Liver (tissue), 9 donors: Measurements from ENCODE around the gene CNDP2. TPM values are rescaled to one million over a fixed set of nuclear protein-coding genes. Genes with fewer than 3 reads are reported as not detected.

Experiments
- DNase-seq: peaks from one replicate; pipeline ENCODE4 v3.0.0-alpha.2; 2017; ENCODE audit warnings: low spot score
- H3K27ac ChIP-seq, 2 donors: one replicate each; pipeline ENCODE4 v1.7.0; 2013; ENCODE audit warnings: inconsistent platforms in 2 of 2, low read length in 2 of 2, control low read depth in 1 of 2, low read depth in 1 of 2, mild to moderate bottlenecking in 1 of 2
- H3K27me3 ChIP-seq, 4 donors: one replicate each; pipeline versions ENCODE4 v1.6.1 to v1.7.0; 2013; ENCODE audit warnings: low read length in 3 of 4, inconsistent platforms in 1 of 4, mild to moderate bottlenecking in 1 of 4, moderate library complexity in 1 of 4; ENCODE audit not compliant: control insufficient read depth in 4 of 4, insufficient read depth in 4 of 4
- H3K36me3 ChIP-seq, 4 donors: one replicate each; pipeline versions ENCODE4 v1.6.1 to v1.7.0; 2013; ENCODE audit warnings: low read length in 3 of 4, mild to moderate bottlenecking in 3 of 4, low read depth in 1 of 4, moderate library complexity in 1 of 4; ENCODE audit not compliant: control insufficient read depth in 4 of 4, insufficient read depth in 3 of 4
- H3K4me1 ChIP-seq, 4 donors: one replicate each; pipeline versions ENCODE4 v1.6.1 to v1.7.0; 2013; ENCODE audit warnings: low read length in 3 of 4, mild to moderate bottlenecking in 3 of 4, moderate library complexity in 1 of 4; ENCODE audit not compliant: control insufficient read depth in 4 of 4, insufficient read depth in 4 of 4
- H3K4me3 ChIP-seq, 3 donors: one replicate each; pipeline versions ENCODE4 v1.6.1 to v1.7.0; 2013; ENCODE audit warnings: low read length in 3 of 3, control low read depth in 1 of 3, low read depth in 1 of 3, mild to moderate bottlenecking in 1 of 3
- H3K9ac ChIP-seq, 2 donors: one replicate each; pipeline ENCODE4 v1.7.0; 2013; ENCODE audit warnings: low read length in 2 of 2, mild to moderate bottlenecking in 2 of 2, moderate library complexity in 2 of 2, control low read depth in 1 of 2, low read depth in 1 of 2
- H3K9me3 ChIP-seq, 4 donors: one replicate each; pipeline versions ENCODE4 v1.6.1 to v1.7.0; 2013; ENCODE audit warnings: low read length in 3 of 4; ENCODE audit not compliant: control insufficient read depth in 4 of 4
- ATF3 ChIP-seq: IDR thresholded peaks from 2 replicates; pipeline ENCODE4 v1.6.1; 2016; ENCODE audit warnings: antibody characterized with exemption
- EGR1 ChIP-seq, 2 donors: IDR thresholded peaks; 2 replicates each; pipeline ENCODE4 v1.6.1; 2016 to 2018; ENCODE audit warnings: antibody characterized with exemption in 2 of 2, low read depth in 2 of 2
- FOXA1 ChIP-seq: IDR thresholded peaks from 2 replicates; pipeline ENCODE4 v1.6.1; 2016; ENCODE audit warnings: antibody characterized with exemption
- FOXA2 ChIP-seq: IDR thresholded peaks from 2 replicates; pipeline ENCODE4 v1.6.1; 2016; ENCODE audit warnings: antibody characterized with exemption
- GABPA ChIP-seq, 2 donors: IDR thresholded peaks in 1 of 2; conservative IDR thresholded peaks in 1 of 2; 2 replicates each; pipeline ENCODE4 v1.6.1; 2016; ENCODE audit warnings: antibody characterized with exemption in 2 of 2, mild to moderate bottlenecking in 1 of 2, moderate library complexity in 1 of 2
- HNF4G ChIP-seq: IDR thresholded peaks from 2 replicates; pipeline ENCODE4 v1.6.1; 2016; ENCODE audit warnings: antibody characterized with exemption
- JUND ChIP-seq, 2 donors: IDR thresholded peaks; 2 replicates each; pipeline ENCODE4 v1.6.1; 2016; ENCODE audit warnings: antibody characterized with exemption in 2 of 2
- NR2F2 ChIP-seq: IDR thresholded peaks from 2 replicates; pipeline ENCODE4 v1.6.1; 2016; ENCODE audit warnings: antibody characterized with exemption
- RAD21 ChIP-seq, 2 donors: IDR thresholded peaks; 2 replicates each; pipeline ENCODE4 v1.6.1; 2016; ENCODE audit warnings: antibody characterized with exemption in 2 of 2, mild to moderate bottlenecking in 2 of 2
- REST ChIP-seq: IDR thresholded peaks from 2 replicates; pipeline ENCODE4 v1.6.1; 2016; ENCODE audit warnings: antibody characterized with exemption, mild to moderate bottlenecking
- RXRA ChIP-seq, 2 donors: IDR thresholded peaks; 2 replicates each; pipeline ENCODE4 v1.6.1; 2017 to 2018; ENCODE audit warnings: antibody characterized with exemption in 2 of 2, mild to moderate bottlenecking in 1 of 2
- SP1 ChIP-seq: IDR thresholded peaks from 2 replicates; pipeline ENCODE4 v1.6.1; 2018; ENCODE audit warnings: antibody characterized with exemption, mild to moderate bottlenecking
- TAF1 ChIP-seq: conservative IDR thresholded peaks from 2 replicates; pipeline ENCODE4 v1.6.1; 2016; ENCODE audit warnings: antibody characterized with exemption, mild to moderate bottlenecking
- YY1 ChIP-seq: IDR thresholded peaks from 2 replicates; pipeline ENCODE4 v1.6.1; 2016; ENCODE audit warnings: antibody characterized with exemption, mild to moderate bottlenecking
- WGBS: extraction: QIAGEN DNeasy Blood & Tissue Kit; methylation state at CpG from one replicate; pipeline ENCODE4 v1.1.7; 2013; 5-methylcytosine and 5-hydroxymethylcytosine counted together
- polyA plus RNA-seq, 2 donors: library from polyadenylated mRNA; stranded (reverse) in 1 of 2; unstranded in 1 of 2; fragments of 200-250 nt in 1 of 2; fragments of >200 nt in 1 of 2; fragmentation: Nextera tagmentation in 1 of 2; extraction: Ambion mirVana in 1 of 2; gene quantifications; one replicate each; pipeline versions ENCODE4 v1.2.1 to v1.2.3, GENCODE V29; 2013 to 2015
- total RNA-seq, 2 donors: library from RNA; depleted of rRNA; stranded (reverse); fragments of >200 nt; gene quantifications; one replicate each; pipeline ENCODE4 v1.2.3, GENCODE V29; 2014
- TF ChIP-seq, protein P1 (sequence below): IDR thresholded peaks from 2 replicates; pipeline ENCODE4 v1.6.1; 2016; ENCODE audit warnings: antibody characterized with exemption
- TF ChIP-seq, protein P2 (sequence below): fragments of 150-350 bp; IDR thresholded peaks from 2 replicates; pipeline ENCODE4 v1.5.1; 2017; ENCODE audit warnings: improper control_type of control experiment, low read depth, low read length; ENCODE audit not compliant: missing input control
- donor health status: healthy.
- donor health status: healthy.
- donor health status: healthy.
- donor health status: healthy.
- donor health status: healthy.

Gene CNDP2
- total and polyA plus RNA-seq, 4 donors, result 65.5 to 167 (median 141) TPM

- no peaks in the 10 kb centered on the region for H3K4me1 ChIP-seq
- WGBS, result 94% methylated on average over 7 of the region's 7 CpGs
- no peaks in the 10 kb centered on the region for H3K36me3 ChIP-seq
- no peak for DNase-seq
- no peak overlapping the region for H3K4me3 ChIP-seq
- H3K27me3 ChIP-seq, result no peaks in the 10 kb centered on the region
- TF ChIP-seq SP1 (no peak), HNF4G (no peak)
- H3K9ac ChIP-seq, result no peak overlapping the region
- no peak overlapping the region for H3K27ac ChIP-seq
- H3K9me3 ChIP-seq, result no peaks in the 10 kb centered on the region
These were observed 34.9 kb downstream of the CNDP2 start for GRCh38 chr18:74531043-74531442.

- no peaks in the 10 kb centered on the region for H3K4me1 ChIP-seq
- no peak overlapping the region for H3K4me3 ChIP-seq
- no peaks in the 10 kb centered on the region for H3K36me3 ChIP-seq
- H3K9me3 ChIP-seq, result no peaks in the 10 kb centered on the region
- H3K9ac ChIP-seq, result no peak overlapping the region
- WGBS, result 80% methylated on average over 9 of the region's 9 CpGs
- H3K27me3 ChIP-seq, result no peaks in the 10 kb centered on the region
- no peak overlapping the region for H3K27ac ChIP-seq
- no peak for DNase-seq
- TF ChIP-seq TAF1, result no peak
- TF ChIP-seq, protein P1, sequence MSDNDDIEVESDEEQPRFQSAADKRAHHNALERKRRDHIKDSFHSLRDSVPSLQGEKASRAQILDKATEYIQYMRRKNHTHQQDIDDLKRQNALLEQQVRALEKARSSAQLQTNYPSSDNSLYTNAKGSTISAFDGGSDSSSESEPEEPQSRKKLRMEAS, result no peak
- no peak for TF ChIP-seq JUND (IDR thresholded peaks at IDR 0.05)
- TF ChIP-seq NR2F2, result no peak
- TF ChIP-seq, protein P2, sequence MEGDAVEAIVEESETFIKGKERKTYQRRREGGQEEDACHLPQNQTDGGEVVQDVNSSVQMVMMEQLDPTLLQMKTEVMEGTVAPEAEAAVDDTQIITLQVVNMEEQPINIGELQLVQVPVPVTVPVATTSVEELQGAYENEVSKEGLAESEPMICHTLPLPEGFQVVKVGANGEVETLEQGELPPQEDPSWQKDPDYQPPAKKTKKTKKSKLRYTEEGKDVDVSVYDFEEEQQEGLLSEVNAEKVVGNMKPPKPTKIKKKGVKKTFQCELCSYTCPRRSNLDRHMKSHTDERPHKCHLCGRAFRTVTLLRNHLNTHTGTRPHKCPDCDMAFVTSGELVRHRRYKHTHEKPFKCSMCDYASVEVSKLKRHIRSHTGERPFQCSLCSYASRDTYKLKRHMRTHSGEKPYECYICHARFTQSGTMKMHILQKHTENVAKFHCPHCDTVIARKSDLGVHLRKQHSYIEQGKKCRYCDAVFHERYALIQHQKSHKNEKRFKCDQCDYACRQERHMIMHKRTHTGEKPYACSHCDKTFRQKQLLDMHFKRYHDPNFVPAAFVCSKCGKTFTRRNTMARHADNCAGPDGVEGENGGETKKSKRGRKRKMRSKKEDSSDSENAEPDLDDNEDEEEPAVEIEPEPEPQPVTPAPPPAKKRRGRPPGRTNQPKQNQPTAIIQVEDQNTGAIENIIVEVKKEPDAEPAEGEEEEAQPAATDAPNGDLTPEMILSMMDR, result no peak
- no peak for TF ChIP-seq RXRA (IDR thresholded peaks at IDR 0.05)
- TF ChIP-seq RAD21 (IDR thresholded peaks at IDR 0.05), result no peak
- TF ChIP-seq YY1, result no peak
- no peak for TF ChIP-seq GABPA (IDR thresholded peaks at IDR 0.05 in 1 of 2, conservative IDR thresholded peaks at IDR 0.05 in 1 of 2)
- no peak for TF ChIP-seq SP1
- no peak for TF ChIP-seq ATF3
- TF ChIP-seq EGR1 (IDR thresholded peaks at IDR 0.05; ENCODE audit: low read depth in 2 of 2), result no peak
- no peak for TF ChIP-seq FOXA2
- TF ChIP-seq FOXA1, result no peak
- no peak for TF ChIP-seq REST
These were observed 36.4 kb downstream of the CNDP2 start for GRCh38 chr18:74532511-74533025.
